ENCODE data around the gene RASGEF1C. TPM values are rescaled to one million over a fixed set of nuclear protein-coding genes. Genes with fewer than 3 reads are reported as not detected.
A peak's percentile ranks its signal among the peaks of the same experiment; 100 is the strongest.

Gene RASGEF1C
- total and polyA plus RNA-seq, 2 of the 13 experiments (the other 11 are each of a cell fraction or from before 2014, with no cell fraction given): not detected

DNA sequence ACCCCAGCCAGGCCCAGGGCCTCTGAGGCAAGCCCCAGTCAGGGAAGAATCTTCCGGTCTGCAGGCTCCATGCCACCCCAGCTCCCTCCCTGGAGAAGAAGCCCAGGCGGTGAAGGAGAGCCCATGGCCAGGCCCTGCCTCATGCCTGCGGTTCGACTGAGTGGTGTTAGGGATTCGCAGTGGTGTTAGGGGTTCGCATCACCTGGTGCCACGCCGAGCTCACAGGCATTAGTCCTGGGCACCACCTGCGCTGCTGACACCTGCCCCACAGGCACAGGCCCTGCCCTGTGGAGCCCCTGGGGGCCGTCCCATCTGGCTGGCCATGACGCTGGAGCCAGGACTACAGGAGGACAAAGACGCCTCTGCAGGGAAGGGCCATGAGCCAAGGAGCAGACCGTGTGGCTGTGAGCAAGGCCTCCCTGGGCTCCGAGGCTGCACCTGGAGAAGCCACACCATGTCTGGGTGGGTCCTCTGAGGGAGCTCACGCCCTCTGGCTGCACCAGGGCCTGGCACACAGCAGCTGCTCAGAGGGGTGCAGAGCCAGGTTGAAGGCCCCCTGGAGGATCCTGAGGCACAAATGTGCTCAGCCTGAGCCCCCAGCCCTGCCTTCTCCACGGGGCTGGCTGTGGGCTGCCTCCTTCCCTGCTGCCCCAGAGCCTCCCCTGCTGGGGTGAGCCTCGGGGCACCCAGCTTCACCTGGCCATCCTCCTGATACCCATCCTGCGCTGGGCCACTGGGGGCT, 109.8 kb downstream of the RASGEF1C start:
- Histone ChIP-seq H3K36me3 (replicated peaks in 1 of 2; ENCODE audit: control insufficient read depth in 1 of 2, insufficient read depth in 2 of 2, low read length in 2 of 2) (no peaks in the 10 kb centered on the region), H3K79me2 (ENCODE audit: insufficient read depth, low read length) (no peaks in the 10 kb centered on the region), H2AFZ (ENCODE audit: low read length) (no peak overlapping the region), H3K4me1 (ENCODE audit: insufficient read depth, low read length) (no peaks in the 10 kb centered on the region), H3K4me3 (replicated peaks in 1 of 3; ENCODE audit: insufficient read depth in 1 of 3, low read depth in 2 of 3, low read length in 3 of 3) (no peak overlapping the region), H3K9me3 (ENCODE audit: low read length) (no peaks in the 10 kb centered on the region), H3K27me3 (ENCODE audit: control insufficient read depth in 1 of 2, insufficient read depth in 2 of 2, low read length in 2 of 2) (peaks cover 3 to 48% of the 10 kb centered on the region in 2 experiments; a peak in 3 of 5 replicates), H4K20me1 (ENCODE audit: insufficient read depth, low read length) (no peaks in the 10 kb centered on the region), H3K4me2 (ENCODE audit: low read depth, low read length) (no peak overlapping the region), H3K27ac (ENCODE audit: extremely low read length, insufficient read depth, low read length) (no peak overlapping the region), H3K9ac (ENCODE audit: insufficient read depth, low read depth, low read length) (no peak overlapping the region)
- TF ChIP-seq, protein P1, sequence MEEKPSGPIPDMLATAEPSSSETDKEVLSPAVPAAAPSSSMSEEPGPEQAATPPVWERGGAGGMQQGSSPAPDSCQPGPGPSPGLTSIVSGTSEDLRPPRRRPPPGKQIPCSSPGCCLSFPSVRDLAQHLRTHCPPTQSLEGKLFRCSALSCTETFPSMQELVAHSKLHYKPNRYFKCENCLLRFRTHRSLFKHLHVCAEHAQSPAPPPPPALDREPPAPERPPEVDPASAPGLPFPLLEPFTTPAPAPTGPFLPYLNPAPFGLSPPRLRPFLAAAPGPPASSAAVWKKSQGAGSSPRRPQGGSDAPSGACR (CRISPR knock-in tag; IDR thresholded peaks at IDR 0.05): no peak
- TF ChIP-seq ZBTB7B (CRISPR knock-in tag; IDR thresholded peaks at IDR 0.05) (no peak), FOXJ3 (CRISPR knock-in tag; IDR thresholded peaks at IDR 0.05; ENCODE audit: borderline replicate concordance) (no peak), DNMT1 (CRISPR knock-in tag; IDR thresholded peaks at IDR 0.05) (no peak), MZF1 (CRISPR knock-in tag; IDR thresholded peaks at IDR 0.05; ENCODE audit: borderline replicate concordance) (no peak), RAD51 (IDR thresholded peaks at IDR 0.05; ENCODE audit: borderline replicate concordance) (no peak), SRF (IDR thresholded peaks at IDR 0.05; ENCODE audit: low read depth, low read length) (no peak), TGIF2 (CRISPR knock-in tag; IDR thresholded peaks at IDR 0.05) (no peak)
- TF ChIP-seq, protein P2, sequence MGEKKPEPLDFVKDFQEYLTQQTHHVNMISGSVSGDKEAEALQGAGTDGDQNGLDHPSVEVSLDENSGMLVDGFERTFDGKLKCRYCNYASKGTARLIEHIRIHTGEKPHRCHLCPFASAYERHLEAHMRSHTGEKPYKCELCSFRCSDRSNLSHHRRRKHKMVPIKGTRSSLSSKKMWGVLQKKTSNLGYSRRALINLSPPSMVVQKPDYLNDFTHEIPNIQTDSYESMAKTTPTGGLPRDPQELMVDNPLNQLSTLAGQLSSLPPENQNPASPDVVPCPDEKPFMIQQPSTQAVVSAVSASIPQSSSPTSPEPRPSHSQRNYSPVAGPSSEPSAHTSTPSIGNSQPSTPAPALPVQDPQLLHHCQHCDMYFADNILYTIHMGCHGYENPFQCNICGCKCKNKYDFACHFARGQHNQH (CRISPR knock-in tag; IDR thresholded peaks at IDR 0.05): no peak
- TF ChIP-seq, protein P3, sequence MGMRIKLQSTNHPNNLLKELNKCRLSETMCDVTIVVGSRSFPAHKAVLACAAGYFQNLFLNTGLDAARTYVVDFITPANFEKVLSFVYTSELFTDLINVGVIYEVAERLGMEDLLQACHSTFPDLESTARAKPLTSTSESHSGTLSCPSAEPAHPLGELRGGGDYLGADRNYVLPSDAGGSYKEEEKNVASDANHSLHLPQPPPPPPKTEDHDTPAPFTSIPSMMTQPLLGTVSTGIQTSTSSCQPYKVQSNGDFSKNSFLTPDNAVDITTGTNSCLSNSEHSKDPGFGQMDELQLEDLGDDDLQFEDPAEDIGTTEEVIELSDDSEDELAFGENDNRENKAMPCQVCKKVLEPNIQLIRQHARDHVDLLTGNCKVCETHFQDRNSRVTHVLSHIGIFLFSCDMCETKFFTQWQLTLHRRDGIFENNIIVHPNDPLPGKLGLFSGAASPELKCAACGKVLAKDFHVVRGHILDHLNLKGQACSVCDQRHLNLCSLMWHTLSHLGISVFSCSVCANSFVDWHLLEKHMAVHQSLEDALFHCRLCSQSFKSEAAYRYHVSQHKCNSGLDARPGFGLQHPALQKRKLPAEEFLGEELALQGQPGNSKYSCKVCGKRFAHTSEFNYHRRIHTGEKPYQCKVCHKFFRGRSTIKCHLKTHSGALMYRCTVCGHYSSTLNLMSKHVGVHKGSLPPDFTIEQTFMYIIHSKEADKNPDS (CRISPR knock-in tag; IDR thresholded peaks at IDR 0.05): no peak
- TF ChIP-seq, protein P4, sequence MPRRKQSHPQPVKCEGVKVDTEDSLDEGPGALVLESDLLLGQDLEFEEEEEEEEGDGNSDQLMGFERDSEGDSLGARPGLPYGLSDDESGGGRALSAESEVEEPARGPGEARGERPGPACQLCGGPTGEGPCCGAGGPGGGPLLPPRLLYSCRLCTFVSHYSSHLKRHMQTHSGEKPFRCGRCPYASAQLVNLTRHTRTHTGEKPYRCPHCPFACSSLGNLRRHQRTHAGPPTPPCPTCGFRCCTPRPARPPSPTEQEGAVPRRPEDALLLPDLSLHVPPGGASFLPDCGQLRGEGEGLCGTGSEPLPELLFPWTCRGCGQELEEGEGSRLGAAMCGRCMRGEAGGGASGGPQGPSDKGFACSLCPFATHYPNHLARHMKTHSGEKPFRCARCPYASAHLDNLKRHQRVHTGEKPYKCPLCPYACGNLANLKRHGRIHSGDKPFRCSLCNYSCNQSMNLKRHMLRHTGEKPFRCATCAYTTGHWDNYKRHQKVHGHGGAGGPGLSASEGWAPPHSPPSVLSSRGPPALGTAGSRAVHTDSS (CRISPR knock-in tag; conservative IDR thresholded peaks at IDR 0.05): no peak
- ChIA-PET POLR2A (no interaction called here), CTCF (ENCODE audit: low intra/inter-chr PET ratio, low total read pairs) (no interaction called here)
- in situ Hi-C loops (cut with HindIII; ENCODE audit: extremely low pct_ligation_motif_present, low pct_unique_long_range_greater_than_20kb) (loop anchor here (25.0 kb wide), 1 partner anchor 337 kb away; no protein-coding TSS in a partner anchor), intact Hi-C loops (cut with micrococcal nuclease; ENCODE audit: unreplicated experiment) (no loop called here)
- WGBS (ENCODE audit: low lambda C conversion rate): no CpG with 5 or more reads among the region's 18 CpGs
- peak; percentile 21; the same call in 2 of the 3 replicates for ATAC-seq
- no peak for FAIRE-seq
- DNase-seq (ENCODE audit: low spot score): no peak
- BruUV-seq (replicated peaks): no TSS peak
